Left cardiac atrium (tissue), 4 donors: ENCODE results near the gene CCDC34. TPM values are rescaled to one million over a fixed set of nuclear protein-coding genes. Genes with fewer than 3 reads are reported as not detected.

Experiments
- ATAC-seq, 2 donors: fragments of 200-7000 bp; cut with Tn5 transposase; one replicate each; pipeline ENCODE4 v1.9.1; 2020; ENCODE audit warnings: mild to moderate bottlenecking in 2 of 2, moderate library complexity in 2 of 2
- DNase-seq: peaks from one replicate; pipeline ENCODE4 v3.0.0-alpha.2; 2020
- intact Hi-C, 2 donors: fragments of 100-400 bp; cut with DNase I; formaldehyde crosslinking; loops; one replicate each; pipeline versions ENCODE4 v1.14.1 to v1.15.1; 2022 to 2023
- total RNA-seq, 2 donors: library from RNA; stranded (reverse); fragmentation: NEBNext Ultra II Directional; extraction: Animal tissue kit (Norgen Biotek cat#: 25700); gene quantifications; one replicate each; pipeline ENCODE4 v1.2.1, GENCODE V29; 2021
- donor health status: DM: no; HTN: yes; CAD: no.
- donor health status: DM: no; HTN: yes; CAD: no; lungs with severe emphysema.
- donor health status: DM: yes; HTN: yes; CAD: no.
- donor health status: Dilated cardiomyopathy.

The CCDC34 gene
- total RNA-seq, 2 donors from 2014 or later: 2.0 to 3.0 TPM

GRCh38 chr11:27372164-27372563 lies 9.1 kb upstream of the CCDC34 start:
- DNase-seq: no peak
- no peak for ATAC-seq
- intact Hi-C loops: no loop called here

GRCh38 chr11:27371489-27371888 lies 8.5 kb upstream of the CCDC34 start:
- DNase-seq (no peak), ATAC-seq (no peak)
- intact Hi-C loops: no loop called here

- DNase-seq: no peak
- intact Hi-C loops: no loop called here
- no peak for ATAC-seq
Observed at GRCh38 chr11:27370374-27370773, 7.4 kb upstream of the CCDC34 start.

- ATAC-seq: no peak
- no peak for DNase-seq
- intact Hi-C loops: loop anchor here in 1 of 2 donors (10.0 kb wide), 1 partner anchor 107 kb away; the partner anchor contains the start of gene LGR4
Observed at GRCh38 chr11:27367881-27368280, 4.9 kb upstream of the CCDC34 start.

GRCh38 chr11:27363576-27364117 lies 632 bp upstream of the CCDC34 start:
- intact Hi-C loops: loop anchor here in 1 of 2 donors (10.0 kb wide), 1 partner anchor 111 kb away; the partner anchor contains the start of gene LGR4
- DNase-seq (no peak), ATAC-seq (no peak)

- no peak for ATAC-seq
- intact Hi-C loops: loop anchor here in 1 of 2 donors (10.0 kb wide), 1 partner anchor 113 kb away; the partner anchor contains the start of gene LGR4
- no peak for DNase-seq
Observed at GRCh38 chr11:27361649-27362431, 1.2 kb downstream of the CCDC34 start.

GRCh38 chr11:27358296-27358695 lies 4.7 kb downstream of the CCDC34 start:
- no peak for ATAC-seq
- intact Hi-C loops: loop anchor here in 1 of 2 donors (10.0 kb wide), 1 partner anchor 173 kb away; no protein-coding TSS in a partner anchor
- DNase-seq: no peak

- intact Hi-C loops: loop anchor here in 1 of 2 donors (10.0 kb wide), 1 partner anchor 172 kb away; no protein-coding TSS in a partner anchor
- ATAC-seq (no peak), DNase-seq (no peak)
Observed at GRCh38 chr11:27357250-27357649, 5.8 kb downstream of the CCDC34 start.

- intact Hi-C loops: loop anchor here in 1 of 2 donors (10.0 kb wide), 1 partner anchor 172 kb away; no protein-coding TSS in a partner anchor
- DNase-seq (no peak), ATAC-seq (no peak)
Observed at GRCh38 chr11:27356624-27357222, 6.3 kb downstream of the CCDC34 start.

- no peak for DNase-seq
- peak in 1 of 2 donors; percentile 63 for ATAC-seq
- intact Hi-C loops: loop anchor here in 1 of 2 donors (10.0 kb wide), 1 partner anchor 171 kb away; no protein-coding TSS in a partner anchor
Observed at GRCh38 chr11:27355575-27356104, 7.4 kb downstream of the CCDC34 start.

GRCh38 chr11:27354359-27354965 lies 8.6 kb downstream of the CCDC34 start:
- no peak for DNase-seq
- no peak for ATAC-seq
- intact Hi-C loops: loop anchor here in 1 of 2 donors (10.0 kb wide), 1 partner anchor 170 kb away; no protein-coding TSS in a partner anchor

- intact Hi-C loops: loop anchor here in 1 of 2 donors (10.0 kb wide), 1 partner anchor 169 kb away; no protein-coding TSS in a partner anchor
Observed at GRCh38 chr11:27353593-27354358, 9.2 kb downstream of the CCDC34 start.

GRCh38 chr11:27352781-27353180 lies 10.2 kb downstream of the CCDC34 start:
- DNase-seq (no peak), ATAC-seq (no peak)
- intact Hi-C loops: loop anchor here in 1 of 2 donors (10.0 kb wide), 1 partner anchor 168 kb away; no protein-coding TSS in a partner anchor

More at GRCh38 chr11:27353593-27354358, 9.2 kb downstream of the CCDC34 start:
- ATAC-seq (peak in 1 of 2 donors; percentile 31), DNase-seq (no peak)

- no peak for DNase-seq
- peak in 1 of 2 donors; percentile 38 for ATAC-seq
- intact Hi-C loops: loop anchor here in 1 of 2 donors (10.0 kb wide), 1 partner anchor 166 kb away; no protein-coding TSS in a partner anchor
Observed at GRCh38 chr11:27350511-27350910, 12.5 kb downstream of the CCDC34 start.

GRCh38 chr11:27349919-27350318 lies 13.1 kb downstream of the CCDC34 start:
- no peak for ATAC-seq
- intact Hi-C loops: loop anchor here in 1 of 2 donors (10.0 kb wide), 1 partner anchor 165 kb away; no protein-coding TSS in a partner anchor
- DNase-seq: no peak

GRCh38 chr11:27348340-27348873 lies 14.6 kb downstream of the CCDC34 start:
- ATAC-seq (no peak), DNase-seq (no peak)
- intact Hi-C loops: no loop called here
